ENCODE results near the gene ZNF598. TPM values are rescaled to one million over a fixed set of nuclear protein-coding genes. Genes with fewer than 3 reads are reported as not detected.

ZNF598 gene
- polyA plus RNA-seq, 1 donor from 2014 or later: 22.1 TPM

GRCh38 chr16:2048116-2048543 is 38.5 kb upstream of the ZNF598 start:
- peak; percentile 10 for TF ChIP-seq SMC3 (conservative IDR thresholded peaks at IDR 0.05; ENCODE audit: poor library complexity)
- TF ChIP-seq RAD21 (conservative IDR thresholded peaks at IDR 0.05): no peak
- no peaks in the 10 kb centered on the region for H4K20me1 ChIP-seq (ENCODE audit: insufficient read depth)
- H3F3A ChIP-seq (ENCODE audit: insufficient read depth, low read length, poor library complexity, severe bottlenecking): no peaks in the 10 kb centered on the region
- peak overlapping the region; percentile 95 for H3K4me3 ChIP-seq (ENCODE audit: low read length)
- no peaks in the 10 kb centered on the region for H3K9me3 ChIP-seq (ENCODE audit: low read length)
- peak overlapping the region; percentile 75 for H3K9ac ChIP-seq (ENCODE audit: low read length)
- peak overlapping the region; percentile 27 for H2AFZ ChIP-seq (ENCODE audit: low read depth, low read length)
- peaks cover 10% of the 10 kb centered on the region for H3K79me2 ChIP-seq (replicated peaks; ENCODE audit: insufficient read depth, low read length)
- no peaks in the 10 kb centered on the region for H3K9me2 ChIP-seq (ENCODE audit: insufficient read depth, low read length)
- H3K27ac ChIP-seq (ENCODE audit: low read length): peak overlapping the region; percentile 30
- peak overlapping the region; percentile 86 for H3K4me2 ChIP-seq (ENCODE audit: low read length)
- no peaks in the 10 kb centered on the region for H3K36me3 ChIP-seq (ENCODE audit: insufficient read depth, low read length)
- no peaks in the 10 kb centered on the region for H3K27me3 ChIP-seq (ENCODE audit: insufficient read depth, low read depth, low read length)

GRCh38 chr16:2047330-2048115 is 37.9 kb upstream of the ZNF598 start, which contains the start of the genes NTHL1 and TSC2:
NTHL1 (minus strand) TSS chr16:2047834; CDS start chr16:2047823, 11 bp downstream.
TSC2 (plus strand) TSS chr16:2047985; CDS start chr16:2048616, 631 bp downstream.
- Histone ChIP-seq H3K9me2 (ENCODE audit: insufficient read depth, low read length) (no peaks in the 10 kb centered on the region), H3K27ac (ENCODE audit: low read length) (peak within 1 kb of the TSS; percentile 30), H3K9ac (ENCODE audit: low read length) (peak within 1 kb of the TSS; percentile 75), H3F3A (ENCODE audit: insufficient read depth, low read length, poor library complexity, severe bottlenecking) (no peaks in the 10 kb centered on the region), H2AFZ (ENCODE audit: low read depth, low read length) (peak within 1 kb of the TSS; percentile 60), H4K20me1 (ENCODE audit: insufficient read depth) (no peaks in the 10 kb centered on the region), H3K79me2 (replicated peaks; ENCODE audit: insufficient read depth, low read length) (peaks cover 10% of the 10 kb centered on the region), H3K4me2 (ENCODE audit: low read length) (peak within 1 kb of the TSS; percentile 86), H3K27me3 (ENCODE audit: insufficient read depth, low read depth, low read length) (no peaks in the 10 kb centered on the region), H3K36me3 (ENCODE audit: insufficient read depth, low read length) (no peaks in the 10 kb centered on the region), H3K4me3 (ENCODE audit: low read length) (peak within 1 kb of the TSS; percentile 95), H3K9me3 (ENCODE audit: low read length) (no peaks in the 10 kb centered on the region)
- TF ChIP-seq EZH2 (IDR thresholded peaks at IDR 0.05; ENCODE audit: borderline replicate concordance, insufficient read depth, low read length, poor library complexity, severe bottlenecking) (no peak), CTCF (IDR thresholded peaks at IDR 0.05; ENCODE audit: poor library complexity, severe bottlenecking) (peak; percentile 74), REST (IDR thresholded peaks at IDR 0.05; ENCODE audit: borderline replicate concordance) (no peak), EP300 (conservative IDR thresholded peaks at IDR 0.05; ENCODE audit: poor library complexity, severe bottlenecking) (peak; percentile 20), RAD21 (conservative IDR thresholded peaks at IDR 0.05) (peak; percentile 49), POLR2AphosphoS5 (IDR thresholded peaks at IDR 0.05) (peak; percentile 76), MXI1 (conservative IDR thresholded peaks at IDR 0.05; ENCODE audit: poor library complexity, severe bottlenecking) (peak; percentile 95), TAF1 (IDR thresholded peaks at IDR 0.05; ENCODE audit: low read depth) (peak; percentile 44), SMC3 (conservative IDR thresholded peaks at IDR 0.05; ENCODE audit: poor library complexity) (peak; percentile 60)
